ENCODE results near the gene PPP1R8.

Gene PPP1R8

GRCh38 chr1:27894521-27894920, 63.9 kb downstream of the PPP1R8 start:
- DNase-seq (ENCODE audit: low read depth), result no peak
